Activated CD4-positive, alpha-beta T cell treated with anti-CD3 and anti-CD28 coated beads, Interleukin-2, amount 50 U/mL, for 24 hours (primary cell): Measurements from ENCODE around the gene FOXP1.

Experiments
- DNase-seq, 2 donors: peaks; one replicate each; pipeline ENCODE4 v3.0.0-alpha.2; 2020; ENCODE audit warnings: low read depth in 1 of 2, low spot score in 1 of 2

Gene FOXP1

DNA sequence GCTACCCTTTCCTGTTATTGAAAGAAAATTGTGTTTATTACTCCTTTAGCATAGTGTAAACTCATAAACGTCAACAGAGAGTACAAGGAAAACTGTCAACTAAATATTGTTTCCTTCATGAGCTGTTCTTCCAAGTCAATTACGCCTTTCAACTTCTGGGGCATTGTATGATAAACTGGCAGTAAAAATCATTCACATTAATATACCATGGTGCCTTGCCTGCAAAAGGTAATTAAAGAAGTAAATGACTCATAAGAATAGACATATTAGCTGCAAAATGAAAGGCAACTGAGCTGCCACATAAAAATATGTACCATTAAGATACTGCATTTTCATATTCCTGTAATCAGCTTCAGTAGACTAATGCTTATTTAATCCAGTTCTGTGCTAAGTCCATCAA is 447.3 kb downstream of the FOXP1 start:
- DNase-seq: no peak

DNA sequence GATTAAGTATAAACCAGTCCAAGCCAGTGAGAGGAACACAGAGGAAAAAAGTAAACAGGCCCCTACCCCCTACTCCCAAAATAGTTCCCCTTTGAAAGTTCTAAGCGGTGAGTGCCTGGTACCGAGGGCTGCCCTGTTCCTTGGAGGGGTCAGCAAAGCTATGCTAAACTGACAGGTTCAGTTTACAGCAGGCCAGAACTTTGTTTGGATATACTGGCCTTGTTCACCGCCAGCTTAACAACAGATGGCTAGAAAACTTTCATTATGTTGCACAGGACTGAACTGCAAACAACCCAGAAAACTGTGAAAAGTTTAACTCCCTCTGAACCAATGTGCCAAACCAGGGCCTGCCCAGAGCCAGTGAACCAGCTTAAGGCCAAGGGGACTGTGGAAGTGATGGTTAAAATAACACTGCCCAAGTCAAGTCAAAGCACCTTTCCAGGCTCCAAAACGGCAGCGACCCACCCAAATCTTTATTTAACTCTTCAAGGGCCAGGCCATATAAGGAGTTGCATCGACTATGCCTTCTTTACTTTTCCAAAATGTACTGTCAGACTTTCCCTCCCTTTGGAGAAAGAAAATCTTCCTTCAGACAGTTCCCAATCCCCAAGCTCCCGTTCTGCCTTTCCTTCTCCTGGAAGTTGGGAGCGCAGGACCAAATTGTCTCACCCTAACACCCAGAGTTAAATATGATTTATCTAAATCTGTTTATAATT is 448.0 kb downstream of the FOXP1 start:
- no peak for DNase-seq

DNA sequence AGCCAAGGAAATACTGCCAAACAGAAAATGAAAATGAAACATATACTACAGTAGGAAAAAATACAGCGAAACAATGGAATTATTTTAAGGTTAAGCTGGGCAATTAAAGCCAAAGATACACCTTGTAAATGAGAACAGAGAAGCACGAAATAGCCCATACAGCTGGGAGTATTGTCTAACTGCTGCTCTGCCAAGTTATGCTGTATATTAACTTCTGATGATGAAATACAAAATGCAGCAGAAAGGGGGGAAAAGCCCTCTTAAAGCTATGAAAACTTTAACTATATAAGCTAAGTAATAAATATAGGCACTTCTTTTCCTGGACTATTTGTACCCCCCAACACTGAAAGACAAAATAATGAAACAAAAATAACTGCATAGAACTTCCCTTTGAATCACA is 449.0 kb downstream of the FOXP1 start:
- no peak for DNase-seq

DNA sequence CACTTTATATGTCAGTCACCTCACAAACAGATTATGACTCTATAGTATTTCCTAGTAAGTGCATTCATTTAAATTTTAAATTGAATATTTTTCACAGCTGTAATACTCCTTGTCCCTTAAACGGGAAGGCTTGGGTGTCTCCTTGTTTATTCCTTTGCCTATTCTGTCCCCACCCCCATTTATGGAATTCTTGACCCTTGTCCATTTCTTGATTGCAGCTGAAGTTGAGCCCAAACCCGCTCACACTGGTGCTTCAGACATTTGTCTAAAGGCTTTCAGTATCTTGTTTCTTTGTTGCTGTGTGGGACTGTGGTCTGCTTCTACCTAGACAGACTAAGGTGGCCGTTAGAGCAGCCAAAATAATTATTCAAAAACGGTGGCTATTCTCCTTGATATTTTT is 449.7 kb downstream of the FOXP1 start:
- no peak for DNase-seq

DNA sequence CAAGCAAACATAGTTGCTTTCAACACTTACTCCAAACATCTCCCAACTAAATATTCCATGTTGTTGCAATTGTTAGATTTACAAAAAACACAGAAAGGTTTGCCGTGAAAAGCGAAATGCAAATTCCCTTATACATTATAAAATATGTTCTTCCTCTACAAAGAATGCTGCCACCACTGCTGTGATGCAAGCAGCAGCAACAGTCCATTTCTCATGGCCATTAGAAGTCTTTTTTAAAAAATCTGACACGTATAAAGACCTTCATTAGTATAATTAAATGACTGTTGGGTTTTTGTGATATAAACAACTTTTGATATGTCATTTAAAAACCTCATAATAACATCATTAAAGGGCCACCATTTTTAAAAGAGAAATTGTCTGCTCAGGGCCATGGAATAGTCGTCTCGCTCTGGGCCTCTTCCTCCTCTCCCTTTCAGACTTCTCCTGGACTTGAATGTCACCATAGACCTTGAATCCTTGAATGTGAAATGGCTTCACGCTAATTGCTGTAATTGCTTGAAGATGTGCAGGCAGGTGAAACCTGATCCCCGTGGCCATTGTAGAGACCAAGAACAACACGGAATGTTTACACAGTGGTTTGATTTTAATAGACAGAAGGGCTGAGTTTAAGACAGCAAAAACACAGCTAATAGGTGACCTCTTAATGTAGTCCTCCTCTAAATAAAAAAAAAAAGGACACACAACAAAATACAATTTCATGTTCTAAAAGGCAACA is 450.4 kb downstream of the FOXP1 start:
- DNase-seq: no peak

DNA sequence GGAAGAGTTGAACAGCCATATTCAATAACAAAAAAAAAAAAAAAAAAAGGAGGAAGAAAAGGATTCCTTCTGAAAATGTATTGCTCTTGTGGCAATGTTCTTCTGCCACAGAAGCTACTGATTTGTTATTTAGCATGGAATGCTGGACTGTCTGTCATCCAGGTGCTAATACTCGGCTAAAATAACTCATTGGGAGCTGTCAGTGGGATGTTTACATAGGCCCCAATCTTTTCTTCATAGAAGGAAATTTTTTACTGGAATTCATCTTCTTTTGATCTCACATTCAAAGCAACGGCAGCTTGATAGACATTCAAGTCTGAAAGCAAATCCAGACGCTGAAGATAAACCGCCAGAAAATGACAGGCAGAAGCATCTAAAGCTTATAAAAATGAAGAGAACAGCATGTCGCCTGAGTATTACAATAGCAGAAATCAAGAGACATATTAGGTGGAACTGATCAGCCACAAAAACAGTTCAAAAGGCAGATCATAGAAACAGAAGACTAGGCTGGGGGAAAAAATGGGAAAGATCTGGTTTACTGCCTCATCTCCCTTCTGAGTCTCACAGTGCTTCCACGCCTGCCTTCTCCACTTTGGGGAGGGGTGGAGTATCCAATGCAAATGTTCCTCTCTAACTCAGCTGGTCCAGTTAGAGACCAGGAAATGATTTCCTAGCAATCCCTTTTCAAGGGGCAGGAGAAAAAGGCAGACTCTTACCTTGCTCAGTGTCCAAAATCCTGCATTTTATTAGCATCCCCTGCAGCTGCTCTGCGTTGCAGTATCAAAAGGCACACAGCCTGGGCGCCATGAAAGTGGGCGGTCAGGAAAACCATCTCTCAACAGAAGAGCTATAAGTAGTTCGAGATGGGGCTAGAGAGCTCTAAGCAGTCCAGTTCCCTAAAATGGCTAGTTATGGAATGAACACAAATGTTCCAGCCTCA is 451.9 kb downstream of the FOXP1 start:
- no peak for DNase-seq

DNA sequence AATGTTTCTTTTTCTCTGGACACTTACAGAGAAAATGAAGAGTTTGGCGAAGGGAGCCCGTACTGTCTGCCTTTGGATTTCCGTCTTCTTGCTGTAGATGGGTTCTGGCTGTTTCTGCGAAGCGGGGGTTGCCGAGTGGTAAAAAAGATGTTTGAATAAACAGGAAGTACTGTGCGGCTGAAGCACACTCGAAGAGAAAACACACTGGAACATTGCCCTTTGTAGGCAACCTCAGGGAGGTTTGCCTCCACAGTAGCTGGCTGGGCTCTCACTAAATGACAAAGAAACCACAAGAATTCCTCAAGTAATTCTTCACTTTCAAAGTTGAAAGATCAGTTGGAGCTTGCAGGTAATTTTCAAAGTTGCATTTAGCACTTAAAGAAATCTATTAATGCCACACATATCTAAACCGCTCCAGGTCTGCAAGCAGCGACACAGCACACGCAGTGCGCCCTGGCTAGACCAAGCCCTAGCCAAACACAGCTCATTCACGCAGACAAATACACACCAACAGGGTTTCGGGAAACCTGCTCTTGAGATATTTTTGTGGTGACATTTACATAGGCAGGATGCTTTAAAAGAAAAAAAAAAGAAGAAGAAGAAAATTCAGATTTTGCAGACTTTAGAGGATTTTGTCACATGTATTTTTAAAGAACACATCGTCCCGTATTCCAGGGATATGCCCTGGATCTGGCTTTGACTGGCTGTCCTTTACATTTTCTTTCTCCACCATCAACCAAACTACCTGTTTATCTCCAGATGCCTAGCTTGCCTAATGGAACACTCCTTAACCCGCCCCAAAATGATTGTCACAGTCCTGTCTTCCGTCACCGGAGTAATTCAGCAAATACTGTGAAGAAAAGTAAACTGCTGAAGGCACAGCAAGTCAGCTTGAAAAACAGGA is 452.8 kb downstream of the FOXP1 start:
- peak; percentile 35 to 71 for DNase-seq

DNA sequence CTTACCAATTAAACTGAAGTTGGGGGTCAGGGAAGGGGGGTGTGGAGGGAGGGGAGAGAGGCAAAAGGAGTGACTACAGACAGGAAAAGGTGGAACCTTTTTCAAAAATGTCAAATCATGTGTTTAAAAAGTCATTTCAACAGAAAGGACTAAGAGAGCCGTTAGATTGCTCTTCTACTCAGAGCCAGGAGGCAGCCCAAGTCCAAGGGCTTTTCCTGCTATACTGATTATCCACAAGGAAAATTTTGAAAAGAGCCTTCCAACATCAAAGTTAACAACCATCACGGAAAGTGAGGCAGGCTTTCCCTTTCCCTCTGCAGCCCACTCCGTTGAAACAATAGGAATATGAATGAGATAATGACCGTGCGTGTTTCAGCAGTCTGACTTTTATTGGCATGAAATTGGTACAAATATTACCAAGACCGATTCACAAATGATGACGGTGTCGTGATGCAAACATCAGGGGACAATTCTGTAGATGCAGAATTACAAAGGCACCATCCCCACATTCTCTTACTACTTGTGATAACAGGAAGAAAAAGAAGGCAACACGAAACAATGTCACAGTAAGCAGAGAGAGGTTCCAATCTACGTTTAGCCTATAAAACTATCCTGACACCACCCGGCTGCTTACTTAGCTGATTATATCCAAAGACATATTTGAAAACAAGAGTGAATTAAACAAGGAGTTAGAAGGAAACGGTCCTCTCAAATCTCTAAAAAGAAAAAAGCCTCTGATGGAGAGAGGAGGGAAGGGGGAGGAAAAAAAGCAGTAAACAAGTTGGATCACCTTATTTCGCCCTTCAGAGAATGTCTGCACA is 453.7 kb downstream of the FOXP1 start:
- DNase-seq: no peak

DNA sequence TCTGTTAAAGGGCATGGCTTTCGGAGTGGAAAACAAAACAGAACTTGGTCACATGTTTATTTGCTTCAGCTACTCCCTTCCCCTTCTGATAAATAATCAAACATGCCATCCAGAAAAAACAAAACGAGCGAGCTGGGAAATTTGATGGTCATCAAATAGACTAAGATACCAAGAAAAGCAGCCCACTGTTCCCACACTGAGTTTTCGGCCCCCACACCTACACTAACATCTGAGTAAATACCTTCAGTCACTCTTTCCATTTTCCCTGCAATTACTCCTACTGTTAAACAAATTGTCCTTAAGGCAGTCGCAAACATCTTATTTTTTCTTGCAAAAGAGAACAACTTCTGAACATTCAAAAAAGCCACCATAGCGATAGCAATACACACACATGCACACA is 454.6 kb downstream of the FOXP1 start:
- no peak for DNase-seq

DNA sequence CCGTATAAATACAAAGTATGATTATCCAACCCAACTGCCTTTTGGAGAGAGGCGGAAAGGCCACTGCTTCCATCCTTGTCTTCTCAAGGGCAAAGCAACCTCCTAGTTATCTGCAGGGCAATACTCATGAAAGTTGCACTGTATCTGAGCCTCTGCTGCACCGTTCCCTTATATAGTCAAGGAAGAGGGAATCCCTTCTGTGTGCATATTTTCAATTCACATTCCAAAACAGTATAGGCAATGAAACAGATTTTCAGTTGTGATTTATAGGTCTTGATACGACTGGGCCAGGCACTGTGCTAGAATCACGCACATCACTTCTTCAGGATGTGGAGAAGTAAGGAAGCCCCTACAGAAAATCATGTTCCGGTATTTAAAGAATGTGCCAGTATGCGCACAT is 455.7 kb downstream of the FOXP1 start:
- no peak for DNase-seq

DNA sequence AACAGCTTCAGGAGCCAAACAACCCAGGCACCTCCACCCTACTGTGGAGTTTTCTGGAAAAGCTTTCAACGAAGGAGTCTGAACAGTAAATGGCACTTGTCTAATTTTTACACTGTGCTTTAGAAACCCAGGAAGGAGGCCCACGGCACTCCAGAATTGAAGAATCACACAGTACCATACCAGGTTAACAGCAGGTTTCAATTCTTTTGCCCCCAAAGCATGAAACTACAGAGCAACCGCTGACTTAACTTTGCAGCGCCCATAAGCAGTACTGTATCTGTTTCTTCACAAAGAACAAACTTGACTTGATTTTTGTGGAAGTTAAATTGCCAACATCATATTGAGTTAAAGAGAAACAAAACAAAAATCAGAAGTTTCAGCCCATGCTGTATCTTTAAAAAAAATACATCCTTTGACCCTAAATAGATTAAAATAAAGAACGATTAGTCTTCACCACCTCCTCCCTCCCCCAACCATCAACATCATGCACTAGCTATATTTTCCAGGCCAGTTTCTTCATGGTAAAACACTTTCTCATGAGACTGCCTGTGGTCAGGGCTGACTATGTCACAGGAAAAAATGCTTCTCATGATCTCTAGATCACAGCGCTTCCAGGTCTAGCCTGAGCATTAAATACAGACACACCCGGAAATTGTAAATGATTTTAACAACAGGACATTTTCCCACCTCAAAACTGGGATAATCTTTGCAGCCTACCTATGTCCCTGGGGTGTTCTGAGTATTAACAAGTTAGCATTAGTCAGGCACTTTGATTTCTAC is 456.3 kb downstream of the FOXP1 start:
- peak in 1 of 2 donors; percentile 62 for DNase-seq

DNA sequence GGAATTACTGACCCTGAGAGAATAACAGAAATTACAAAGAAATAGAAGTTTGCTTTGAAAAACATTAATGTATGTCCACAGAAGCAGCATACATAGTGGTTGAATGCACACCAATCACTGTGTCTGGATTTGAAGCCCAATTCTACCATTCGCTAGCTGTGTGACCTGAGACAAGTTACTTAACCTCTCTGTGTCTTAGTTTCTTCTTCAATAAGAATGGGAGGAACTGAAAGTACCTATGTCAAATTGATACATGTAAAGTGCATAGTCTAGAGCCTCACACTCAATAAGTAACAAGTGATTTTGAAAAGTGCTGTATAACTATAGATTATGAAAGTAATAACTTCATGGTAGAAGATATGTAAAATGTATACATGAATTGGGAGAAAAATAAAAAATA is 457.8 kb downstream of the FOXP1 start:
- DNase-seq: no peak

DNA sequence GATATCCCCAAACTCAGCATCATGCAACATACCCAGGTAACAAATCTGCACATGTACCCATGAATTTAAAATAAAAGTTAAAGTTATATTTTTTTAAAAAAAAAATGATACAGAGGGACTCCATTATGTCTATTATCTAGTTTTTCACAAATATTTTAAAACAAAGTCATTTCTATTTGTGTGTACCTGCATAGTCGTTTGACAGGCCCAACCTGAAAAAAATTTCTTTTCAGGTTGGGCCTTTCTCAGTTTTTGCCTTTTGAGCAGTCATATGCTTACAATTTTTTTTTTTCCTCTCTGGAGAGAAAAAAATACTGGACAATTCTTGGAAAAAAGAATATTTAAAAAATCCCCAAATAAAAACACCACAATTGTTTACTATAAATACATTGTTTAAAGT is 459.5 kb downstream of the FOXP1 start:
- no peak for DNase-seq

DNA sequence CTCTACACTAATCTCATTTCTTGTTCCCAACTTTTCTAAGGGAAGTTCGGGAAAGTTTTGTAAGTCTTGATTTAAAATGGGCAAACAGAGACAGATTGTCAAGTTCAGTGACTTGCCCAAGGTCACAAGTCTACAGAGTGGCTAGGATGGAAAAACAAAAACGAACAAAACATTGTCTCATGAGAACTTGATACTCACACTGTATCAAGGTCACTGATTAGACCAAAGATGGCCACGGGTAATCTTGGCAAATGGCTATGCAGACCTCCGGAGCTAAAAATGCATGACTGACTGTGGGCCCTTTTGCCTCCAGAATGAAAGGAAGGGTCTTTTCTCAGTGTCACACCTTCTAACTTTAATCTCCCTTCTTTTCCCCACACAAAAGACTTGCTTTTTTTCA is 460.9 kb downstream of the FOXP1 start:
- DNase-seq: no peak

DNA sequence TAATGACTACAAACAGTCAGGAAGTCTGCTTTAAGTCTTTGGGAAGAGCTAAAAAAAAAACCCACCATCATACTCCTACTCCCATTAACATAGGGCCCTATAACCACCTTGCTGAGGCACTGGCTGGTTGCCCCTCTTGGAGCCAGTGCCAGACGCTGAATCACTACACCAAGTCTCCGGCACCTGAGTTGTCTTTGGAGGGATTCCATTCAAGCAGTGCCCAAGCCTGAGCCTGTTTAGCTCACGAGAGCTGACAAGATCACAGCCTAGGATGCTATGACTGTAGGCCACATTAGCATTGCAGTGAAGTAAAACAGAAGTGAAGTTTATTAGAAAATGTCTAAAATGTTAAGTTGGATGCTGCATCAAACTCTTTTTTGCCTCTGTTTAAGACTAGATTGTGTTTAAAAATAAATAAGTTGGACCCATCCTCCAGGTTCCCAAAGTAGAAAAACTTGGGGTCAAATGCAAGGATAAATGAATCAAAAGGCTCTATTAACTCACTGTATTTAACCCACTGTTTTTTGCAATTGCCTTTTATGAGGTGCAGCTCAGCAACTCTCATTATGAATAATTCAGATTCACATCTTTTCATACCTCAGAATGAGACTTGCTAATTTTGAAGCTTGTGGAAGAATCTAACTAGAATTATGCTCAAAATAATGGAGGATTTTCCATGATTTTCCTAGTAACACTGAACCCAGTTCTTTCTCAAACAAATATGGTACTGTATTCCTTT is 461.9 kb downstream of the FOXP1 start:
- no peak for DNase-seq

DNA sequence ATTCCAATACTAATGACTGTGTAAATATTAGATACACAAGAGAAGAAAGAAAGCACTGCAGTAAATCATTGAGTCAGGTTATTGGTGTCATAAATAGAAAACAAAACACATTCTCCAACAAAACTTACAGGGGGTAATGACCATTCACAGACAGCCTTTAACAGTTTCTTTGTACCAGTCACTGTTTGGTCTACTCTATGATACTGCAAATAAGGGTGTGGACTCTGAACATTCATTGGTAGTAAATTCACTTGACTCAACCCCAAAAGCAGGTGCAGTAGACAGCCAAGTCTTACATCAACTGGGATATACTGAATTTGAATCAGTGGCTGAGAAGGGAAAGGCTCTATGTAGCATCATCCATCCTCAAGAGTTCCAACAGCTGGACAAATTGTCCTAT is 463.5 kb downstream of the FOXP1 start:
- DNase-seq: no peak

DNA sequence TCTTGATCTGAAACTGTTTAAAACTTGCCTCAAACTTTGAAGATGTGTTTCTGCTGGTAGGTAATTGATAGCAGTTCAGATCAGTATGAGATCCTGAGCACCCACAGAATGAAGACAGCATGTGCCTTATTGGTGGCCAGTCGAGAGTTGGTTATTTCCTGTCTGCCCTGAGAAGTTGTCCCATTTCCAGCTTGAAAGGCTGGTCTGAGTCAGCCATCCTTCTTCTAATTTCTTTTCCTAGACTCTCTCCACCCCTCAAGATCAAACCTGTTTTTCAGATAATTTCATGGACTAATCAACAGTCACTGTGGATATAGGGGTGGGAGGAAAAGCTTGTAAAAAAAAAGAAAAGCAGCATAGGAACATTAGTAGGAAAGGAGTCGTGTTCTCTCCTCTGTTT is 464.4 kb downstream of the FOXP1 start:
- no peak for DNase-seq

DNA sequence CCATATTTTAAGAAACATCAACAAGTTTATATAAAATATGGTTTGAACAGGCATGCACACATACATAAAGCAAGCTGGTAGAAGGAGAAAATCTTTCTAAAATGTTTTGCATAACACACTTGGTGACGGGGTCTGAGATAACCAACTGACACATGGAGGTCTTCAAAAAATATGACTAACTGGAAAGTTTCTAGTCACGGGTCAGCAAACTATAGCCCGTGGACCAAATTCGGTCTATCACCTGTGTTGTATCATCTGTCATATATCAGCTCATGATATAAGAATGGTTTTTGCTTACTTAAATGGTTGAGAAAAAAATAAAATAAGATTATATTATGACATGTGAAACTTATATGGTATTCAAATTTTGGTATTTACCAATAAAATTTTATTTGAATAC is 465.1 kb downstream of the FOXP1 start:
- no peak for DNase-seq
